Stimulated activated CD8-positive, alpha-beta memory T cell treated with anti-CD3 and anti-CD28 coated beads, Interleukin-12 subunit alpha, Interleukin-12 subunit beta, amount 100 ng/mL, for 4 hours (primary cell): ENCODE results near the gene LPCAT1.
"Not testable (repeated sequence)": the region's sequence is repeated elsewhere in the genome, so short reads cannot be mapped to it uniquely, and the experiment has no call there.

Experiments used
- DNase-seq: peaks from one replicate; pipeline ENCODE4 v3.0.0-alpha.2; 2020; ENCODE audit warnings: low read depth

Gene LPCAT1

DNA sequence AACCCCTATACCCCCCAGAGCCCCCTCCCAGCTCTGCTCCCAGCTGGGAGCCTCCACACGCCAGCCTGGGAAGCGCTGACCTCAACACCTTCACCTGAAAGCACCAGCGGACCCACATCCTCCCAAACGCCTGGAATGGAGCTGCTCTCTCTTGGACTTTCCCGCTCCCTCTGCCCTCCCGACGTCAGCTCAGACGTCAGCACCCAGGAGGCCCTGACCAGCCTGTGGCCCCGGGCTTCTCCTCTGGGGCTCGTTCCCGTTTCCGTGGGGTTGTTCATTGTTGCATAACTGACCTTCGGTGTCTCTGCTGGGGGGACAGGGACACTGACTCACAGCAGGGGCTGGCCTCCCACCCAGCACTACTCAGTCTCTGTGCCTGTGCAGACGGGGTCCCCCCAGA is 43.5 kb downstream of the LPCAT1 start:
- no peak for DNase-seq

DNA sequence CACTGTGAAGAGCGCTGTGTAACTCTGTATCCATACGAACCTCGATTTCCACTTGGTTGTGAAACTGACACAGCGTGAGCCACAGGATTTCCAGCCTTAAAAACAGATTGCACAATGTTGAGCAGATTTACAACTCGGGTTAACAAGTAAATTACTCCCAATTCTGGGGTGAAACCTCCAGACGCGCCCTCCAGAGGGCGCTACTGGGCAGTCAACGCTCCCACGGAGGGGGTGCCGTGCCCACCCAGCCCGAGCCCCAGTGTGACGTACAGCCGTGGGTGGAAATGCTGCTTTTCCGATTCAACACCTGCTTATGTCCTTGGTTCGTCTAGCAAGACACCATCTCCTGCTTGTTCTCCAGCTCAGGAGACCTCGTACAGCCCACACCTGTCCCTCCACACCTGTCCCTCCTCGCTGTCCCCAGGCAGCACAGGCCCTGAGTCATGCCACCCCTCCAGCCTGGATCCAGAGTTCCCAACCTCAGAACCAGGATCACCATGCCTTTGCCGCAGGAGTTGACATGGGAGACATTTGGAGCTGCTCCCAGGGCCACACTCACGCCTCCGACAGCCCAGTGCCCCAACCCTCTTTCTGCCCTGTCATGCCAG is 44.1 kb downstream of the LPCAT1 start:
- DNase-seq, result no peak

DNA sequence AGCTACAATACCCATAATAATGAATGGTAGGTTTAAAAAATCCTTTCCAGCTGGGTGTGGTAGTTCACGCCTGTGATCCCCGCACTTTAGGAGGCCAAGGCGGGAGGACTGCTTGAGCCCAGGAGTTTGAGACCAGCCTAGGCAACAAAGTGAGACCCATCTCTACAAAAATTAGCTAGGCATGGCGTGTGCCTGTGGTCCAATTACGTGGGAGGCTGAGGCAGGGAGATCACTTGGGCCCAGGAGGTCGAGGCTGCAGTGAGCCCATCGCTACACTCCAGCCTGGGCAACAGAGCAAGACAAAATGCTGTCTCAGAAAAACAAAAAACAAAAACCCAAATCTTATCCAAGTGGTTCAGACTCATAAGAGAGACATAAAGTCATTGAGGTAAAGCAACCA is 44.7 kb downstream of the LPCAT1 start:
- DNase-seq, result no peak

DNA sequence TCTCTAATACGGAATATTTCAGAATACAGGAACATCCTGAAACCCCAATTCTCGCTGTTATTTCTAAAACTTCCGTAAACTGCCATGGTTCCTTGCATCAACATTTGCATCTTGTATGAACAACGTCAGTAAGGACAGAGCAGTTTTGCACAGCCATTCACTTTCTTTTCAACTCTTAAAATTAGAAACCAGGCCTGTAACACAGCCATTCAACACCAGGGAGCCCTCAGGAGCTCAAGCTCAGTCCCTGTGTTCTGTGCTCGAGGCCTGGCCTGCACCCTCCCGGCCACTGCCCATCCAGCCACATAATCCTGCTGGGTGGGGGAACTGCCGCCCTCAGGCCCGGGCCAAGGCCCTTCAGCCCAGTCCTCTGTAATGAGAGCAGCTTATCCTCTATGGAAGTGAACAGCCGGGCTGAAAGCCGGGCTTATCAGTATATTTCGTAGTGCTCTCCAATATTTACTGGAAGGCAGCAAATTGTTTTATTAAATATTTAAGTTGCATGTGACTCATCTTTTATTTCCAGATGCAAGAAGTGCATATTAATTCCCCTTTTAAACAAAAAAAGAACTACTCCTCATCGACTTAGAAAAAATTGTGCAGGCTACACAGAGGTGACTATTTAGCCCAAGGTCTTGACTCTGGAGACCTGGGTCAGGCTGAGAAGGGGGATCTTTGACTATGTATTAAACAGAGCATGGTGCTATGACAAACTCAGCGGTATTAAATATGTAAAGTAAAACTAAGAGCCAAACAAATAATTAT is 45.3 kb downstream of the LPCAT1 start:
- no peak for DNase-seq

DNA sequence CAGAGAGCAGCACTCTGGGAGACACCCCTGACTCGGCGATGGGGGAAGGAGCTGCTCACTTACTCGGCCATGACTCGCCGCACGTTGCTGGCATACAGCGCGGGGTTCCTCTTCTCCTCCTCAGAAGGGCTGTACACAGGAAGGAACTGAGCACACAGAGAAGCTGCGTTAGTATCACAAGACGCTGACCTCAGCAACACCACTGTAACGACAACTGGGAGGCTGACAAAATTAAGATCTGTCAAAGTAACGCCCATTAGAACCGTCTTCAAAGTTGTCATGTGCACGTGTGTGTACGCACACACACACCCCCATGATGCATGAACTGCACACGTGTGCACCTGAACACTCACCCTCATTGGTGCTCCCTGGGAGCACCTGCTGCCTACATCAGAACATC is 46.4 kb downstream of the LPCAT1 start:
- no peak for DNase-seq

DNA sequence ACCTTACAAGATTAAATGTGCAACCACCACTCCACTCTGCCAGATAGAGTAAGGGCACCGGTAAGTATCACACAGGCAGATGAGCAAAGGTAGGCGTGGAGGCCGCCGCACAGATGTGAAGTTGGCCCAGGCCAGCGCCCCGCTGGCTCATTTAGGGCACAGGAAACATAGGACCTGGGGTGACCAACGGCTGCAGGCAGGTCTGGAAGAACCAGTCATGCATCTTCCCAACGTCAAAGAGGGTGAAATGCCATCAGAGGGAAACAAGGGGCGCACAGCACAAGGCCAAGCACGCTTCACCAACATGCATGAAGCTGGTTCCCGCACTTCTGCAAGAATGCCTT is 46.8 kb downstream of the LPCAT1 start:
- DNase-seq, result no peak

DNA sequence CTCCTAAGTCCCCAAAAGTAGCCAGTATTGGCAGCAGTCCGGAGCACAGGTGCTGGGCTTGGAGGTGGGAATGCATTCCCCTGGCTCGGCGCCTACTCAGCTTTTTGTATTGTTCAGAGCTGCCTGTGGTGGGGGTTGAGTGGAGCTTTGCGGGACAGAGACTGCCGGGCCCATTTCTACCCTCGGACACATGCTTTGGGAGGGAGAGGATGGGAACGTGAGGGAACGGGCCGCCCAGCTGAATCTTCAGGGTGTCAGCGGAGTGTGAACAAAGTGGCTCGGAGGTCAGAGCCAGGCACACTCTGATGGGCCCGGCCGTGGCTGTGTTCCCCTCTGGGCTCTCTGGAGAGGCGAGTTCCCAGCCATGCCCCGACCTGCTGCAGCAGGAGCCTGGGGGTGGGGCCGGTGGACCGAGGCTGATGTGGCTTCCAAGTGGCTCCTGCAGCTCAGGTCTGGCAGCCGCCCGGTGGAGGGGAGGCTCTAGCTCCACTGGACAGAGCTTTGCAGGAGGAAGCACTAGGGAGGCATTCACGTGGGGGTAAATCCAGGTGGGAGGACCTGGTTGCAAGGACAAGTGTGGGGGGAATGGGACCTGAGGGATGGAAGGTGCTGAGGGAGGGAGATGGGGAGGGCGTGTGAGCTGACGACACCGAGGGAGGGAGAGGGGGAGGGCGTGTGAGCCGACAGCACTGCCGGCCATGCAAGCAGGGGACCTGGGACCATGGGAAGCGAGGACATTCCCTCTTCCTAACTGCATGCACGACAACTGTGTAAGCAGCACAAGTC is 47.4 kb downstream of the LPCAT1 start:
- no peak for DNase-seq

DNA sequence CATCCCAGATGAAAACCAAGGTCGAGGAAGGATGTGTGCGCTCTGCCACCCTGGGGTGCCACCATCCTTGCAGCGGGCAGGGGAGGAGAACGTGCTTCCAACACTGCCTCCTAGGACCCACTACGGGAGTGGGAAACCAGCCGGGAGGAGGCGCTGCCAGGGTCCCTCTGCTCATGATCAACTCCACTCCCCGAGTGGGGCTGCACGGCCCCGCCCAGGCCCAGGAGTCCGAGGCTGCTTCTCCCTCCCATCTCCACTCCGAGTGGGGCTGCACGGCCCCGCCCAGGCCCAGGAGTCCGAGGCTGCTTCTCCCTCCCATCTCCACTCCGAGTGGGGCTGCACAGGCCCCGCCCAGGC is 48.2 kb downstream of the LPCAT1 start:
- not testable (repeated sequence) for DNase-seq

DNA sequence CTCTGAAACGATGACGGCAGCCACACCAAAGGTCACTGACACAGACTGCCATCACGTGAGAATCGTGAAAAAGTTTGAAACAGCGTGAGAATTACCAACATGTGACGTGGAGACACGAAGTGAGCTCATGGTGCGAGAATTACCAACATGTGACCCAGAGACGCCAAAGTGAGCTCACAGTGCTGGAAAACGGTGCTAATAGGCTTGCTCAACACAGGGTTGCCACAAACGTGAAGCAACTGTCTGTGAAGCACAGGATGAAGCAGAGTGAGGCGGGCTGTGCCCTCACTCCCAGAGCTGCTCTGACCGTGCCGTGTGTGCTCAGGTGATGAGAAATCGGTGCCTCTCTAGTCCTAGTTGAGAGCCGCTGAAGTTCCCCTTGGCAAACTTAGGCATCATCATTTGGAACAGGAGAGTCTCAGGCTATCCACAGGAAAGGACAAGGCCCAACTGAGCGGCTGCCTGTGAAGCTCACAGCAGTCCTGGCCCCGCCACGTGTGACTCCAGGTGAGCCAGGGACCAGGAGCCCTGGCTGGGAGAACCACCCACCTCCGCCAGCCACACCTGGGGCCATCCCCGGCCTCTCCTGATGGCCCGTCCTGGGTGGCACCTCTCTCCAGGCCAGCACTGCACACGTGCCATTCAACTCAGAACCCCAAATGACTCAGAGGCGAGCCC is 48.8 kb downstream of the LPCAT1 start:
- no peak for DNase-seq

DNA sequence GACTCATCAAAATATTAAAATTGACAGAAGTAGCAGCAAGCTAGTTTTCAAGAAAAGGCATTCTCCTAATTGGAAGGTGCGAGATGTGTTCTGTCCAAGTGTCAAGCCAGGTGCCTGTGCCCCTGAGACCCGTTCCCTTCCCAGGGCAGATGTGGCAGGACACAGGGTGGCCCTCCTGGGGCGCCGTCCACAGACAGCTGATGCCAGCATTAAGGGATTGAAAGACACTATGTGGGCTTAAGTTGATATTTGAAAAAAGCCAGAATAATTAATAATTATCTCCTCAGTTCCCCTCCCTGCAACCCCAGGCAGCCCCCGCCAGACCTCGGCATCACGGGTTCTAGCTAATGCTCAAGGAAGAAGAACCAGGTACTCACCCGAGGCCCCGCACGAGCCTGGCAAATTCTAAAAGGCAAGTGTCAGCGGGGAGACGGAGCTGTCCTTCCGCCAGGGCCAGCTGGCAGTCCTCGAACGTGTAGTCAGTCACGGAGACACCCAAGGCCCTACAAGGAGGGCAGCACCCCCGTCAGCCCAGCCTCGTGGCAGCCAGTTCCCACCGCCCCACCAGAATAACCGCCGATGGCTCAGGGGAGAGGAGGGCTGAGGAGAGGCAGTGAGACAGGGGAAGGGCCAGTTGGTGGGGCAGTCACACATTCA is 49.4 kb downstream of the LPCAT1 start:
- DNase-seq, result no peak

DNA sequence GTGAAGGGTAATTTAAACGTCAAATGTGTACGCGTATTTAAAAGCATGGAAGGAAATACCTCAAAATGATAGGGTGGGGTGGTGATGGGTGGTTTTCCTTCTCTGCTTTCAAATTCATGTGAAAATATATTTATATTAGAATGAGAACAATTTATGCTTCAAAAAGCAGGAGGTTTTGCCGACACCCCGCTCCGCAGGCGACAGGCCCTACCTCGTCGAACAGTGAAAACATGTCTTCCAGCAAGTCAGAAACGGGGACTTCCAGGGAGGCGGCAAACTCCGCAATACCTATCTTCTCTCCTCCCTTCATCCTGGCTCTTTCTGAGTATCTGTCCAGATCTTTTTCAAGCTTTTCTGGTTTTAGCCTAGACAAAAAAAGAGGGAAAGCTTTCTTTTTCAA is 50.0 kb downstream of the LPCAT1 start:
- no peak for DNase-seq

DNA sequence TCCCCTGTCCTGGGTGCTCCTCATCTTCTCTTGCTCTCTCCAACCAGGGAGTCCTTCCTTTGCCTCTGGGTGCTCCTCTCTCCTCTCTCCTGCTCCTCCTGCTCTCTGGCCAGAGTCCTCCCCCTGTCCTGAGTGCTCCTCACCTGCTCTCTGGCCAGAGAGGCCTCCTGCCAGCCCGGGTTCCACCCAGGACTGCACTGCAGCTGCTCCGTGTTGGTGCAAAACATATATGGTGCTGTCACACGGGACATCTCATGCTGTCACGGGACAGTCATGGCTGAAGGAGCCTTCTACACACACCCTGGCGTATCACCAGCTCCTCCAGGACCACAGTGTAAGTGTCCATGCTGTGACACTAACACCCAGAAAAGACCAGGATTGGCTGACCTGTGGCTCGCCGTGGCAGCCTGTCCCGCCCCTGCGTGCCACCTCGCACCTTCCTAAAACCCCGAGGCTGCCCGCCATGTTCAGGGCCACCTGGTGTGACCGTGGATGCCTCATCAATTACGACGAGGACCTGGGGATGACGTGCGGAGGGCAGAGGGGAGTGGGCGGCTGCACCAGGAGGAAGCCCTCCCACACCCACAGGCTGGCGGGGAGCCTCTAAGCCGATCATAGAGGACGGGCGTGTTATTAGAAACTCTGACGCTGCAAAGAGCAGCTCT is 50.7 kb downstream of the LPCAT1 start:
- no peak for DNase-seq

DNA sequence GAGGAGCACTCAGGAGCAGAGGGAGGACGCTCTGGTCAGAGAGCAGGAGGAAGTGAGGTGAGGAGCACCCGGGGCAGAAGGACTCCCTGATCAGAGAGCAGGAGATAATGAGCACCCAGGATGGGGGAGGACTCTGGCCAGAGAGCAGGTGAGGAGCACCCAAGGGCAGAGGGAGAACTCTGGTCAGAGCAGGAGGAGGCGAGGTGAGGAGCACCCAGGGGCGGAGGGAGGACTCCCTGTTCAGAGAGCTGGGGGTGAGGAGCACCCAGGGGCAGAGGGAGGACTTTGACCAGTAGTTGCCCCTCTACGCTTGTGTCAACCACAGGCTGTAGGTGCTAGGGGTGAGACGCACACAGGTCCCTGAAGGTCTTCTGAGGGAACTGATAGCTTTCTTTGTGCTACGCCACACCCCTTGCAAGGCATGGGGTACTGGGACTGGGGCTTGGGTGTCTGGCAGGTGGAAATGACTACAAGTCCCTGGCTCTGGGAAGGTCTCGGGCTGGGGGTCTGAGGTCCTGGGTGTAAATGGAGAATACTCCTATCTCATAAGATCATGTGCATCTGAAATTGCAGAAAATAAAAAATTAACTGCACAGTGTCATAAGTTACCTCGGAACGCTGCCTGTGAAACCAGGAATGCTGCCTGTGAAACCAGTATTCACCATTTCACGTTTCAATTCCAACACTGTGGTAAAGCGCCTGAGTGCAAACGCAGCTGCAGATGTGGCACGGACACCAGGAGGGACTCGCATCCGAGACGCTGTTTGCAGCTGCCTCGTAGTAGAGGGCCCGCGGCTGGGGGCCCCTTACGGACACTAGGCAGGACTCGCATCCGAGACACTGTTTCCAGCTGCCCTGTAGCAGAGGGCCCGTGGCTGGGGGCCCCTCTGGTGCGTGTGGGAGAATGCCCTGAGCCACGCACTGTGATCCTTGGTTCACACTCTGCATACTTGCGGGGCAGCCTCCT is 51.5 kb downstream of the LPCAT1 start:
- no peak for DNase-seq

DNA sequence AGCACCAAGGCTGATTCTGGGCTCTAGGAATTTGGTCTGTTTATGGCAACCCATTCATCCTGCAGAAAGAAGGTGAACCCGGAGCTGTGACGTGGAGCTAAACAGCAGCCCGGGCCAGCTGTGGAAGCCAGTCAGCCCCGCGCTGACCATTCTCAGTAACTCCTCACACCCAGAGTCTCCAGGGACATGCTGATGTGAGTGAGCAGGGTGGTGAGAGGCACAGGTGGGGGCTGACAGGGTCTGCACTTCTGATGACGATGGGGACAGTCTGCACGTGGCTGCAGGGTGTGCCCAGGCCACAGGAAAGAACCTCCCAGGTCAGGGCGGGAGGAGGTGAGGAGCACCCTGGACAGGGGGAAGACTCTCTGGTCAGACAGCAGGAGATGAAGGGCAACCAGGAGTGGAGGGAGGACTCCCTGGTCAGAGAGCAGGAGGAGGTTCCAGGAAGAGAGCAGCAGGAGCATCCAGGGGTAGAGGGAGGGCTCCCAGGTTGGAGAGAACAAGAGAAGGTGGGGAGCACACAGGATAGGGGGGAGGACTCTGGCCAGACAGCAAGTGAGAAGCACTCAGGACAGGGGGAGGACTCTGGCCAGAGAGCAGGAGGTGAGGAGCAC is 52.4 kb downstream of the LPCAT1 start:
- DNase-seq, result no peak

DNA sequence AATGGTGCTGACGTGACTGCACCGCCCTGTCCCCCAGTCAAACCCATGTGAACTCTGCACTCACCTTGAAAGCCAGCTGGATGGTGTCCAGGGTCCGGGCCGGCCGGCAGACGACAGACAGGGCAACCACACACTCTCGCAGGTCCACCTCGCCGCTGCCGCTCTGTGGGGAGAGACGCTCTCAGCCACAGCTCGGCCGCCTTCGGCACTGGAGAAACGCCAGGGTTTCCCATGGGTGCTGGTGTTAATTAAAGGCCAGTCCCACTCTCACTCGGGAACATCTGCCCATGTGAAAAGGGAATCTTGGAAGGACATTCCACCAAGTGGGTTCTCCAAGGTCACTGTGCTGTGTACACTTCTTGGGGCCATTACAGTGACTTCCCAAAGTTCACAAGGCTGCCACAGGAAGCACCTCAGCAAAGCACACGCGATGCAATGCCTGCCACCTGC is 53.0 kb downstream of the LPCAT1 start:
- no peak for DNase-seq

DNA sequence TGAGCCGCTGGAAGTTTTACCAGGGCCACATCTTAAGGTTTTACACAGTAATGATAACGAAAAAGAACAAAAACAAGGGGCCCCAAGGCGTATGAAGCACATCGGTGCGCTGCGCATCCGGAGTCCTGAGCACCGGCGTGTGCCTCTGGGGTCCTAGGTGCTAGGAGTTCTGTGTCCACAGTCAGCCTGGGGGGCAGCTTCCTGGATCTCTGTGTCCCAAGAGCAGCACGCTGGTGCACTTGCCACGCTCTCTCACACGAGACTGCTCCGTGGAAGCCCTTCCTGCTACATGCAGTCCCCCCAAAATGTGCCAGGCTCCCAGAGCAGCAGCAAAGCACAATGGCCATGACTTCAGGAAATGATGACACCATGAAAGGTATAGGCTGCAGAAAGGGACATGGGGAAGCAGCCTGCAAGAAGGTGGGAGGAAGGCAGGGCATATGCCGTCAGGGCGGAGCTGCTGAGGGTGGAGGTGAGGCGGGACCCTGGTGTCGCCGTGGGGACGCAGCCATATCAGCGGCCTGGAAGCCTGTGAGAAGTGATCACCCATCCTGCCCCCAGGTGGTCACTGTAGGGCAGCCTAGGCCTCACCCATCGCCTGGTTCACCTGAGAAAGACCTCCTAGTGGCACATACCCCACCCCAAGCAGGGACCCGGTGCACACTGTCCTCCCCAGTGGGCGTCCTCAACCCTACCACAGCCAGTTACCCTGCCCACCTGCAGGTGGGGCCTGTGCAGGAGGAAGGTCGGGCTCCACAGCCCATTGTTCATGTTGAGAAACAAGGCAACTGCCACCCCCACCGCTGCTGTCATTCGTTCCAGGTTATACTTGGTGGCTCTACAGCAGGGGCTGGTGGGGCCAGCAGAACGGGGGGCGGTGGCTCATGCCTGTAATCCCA is 54.9 kb downstream of the LPCAT1 start:
- no peak for DNase-seq

DNA sequence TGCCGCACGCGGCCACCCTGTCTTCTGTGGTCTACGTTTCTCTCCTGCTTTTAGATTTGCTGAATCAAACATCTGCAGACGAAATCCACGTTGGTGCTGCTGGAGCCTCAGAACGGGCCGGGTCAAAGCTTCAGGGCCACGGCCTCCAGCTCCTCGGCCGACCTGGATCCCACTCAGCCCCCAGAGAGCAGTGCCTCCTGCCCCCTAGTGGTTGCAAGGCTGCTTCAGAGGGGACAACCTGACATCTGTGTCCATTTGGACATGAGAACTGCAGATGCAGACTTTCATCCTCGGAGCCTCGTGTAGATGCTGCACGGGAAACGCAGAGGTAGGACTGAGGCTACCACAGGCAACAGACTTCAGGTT is 55.5 kb downstream of the LPCAT1 start:
- no peak for DNase-seq

DNA sequence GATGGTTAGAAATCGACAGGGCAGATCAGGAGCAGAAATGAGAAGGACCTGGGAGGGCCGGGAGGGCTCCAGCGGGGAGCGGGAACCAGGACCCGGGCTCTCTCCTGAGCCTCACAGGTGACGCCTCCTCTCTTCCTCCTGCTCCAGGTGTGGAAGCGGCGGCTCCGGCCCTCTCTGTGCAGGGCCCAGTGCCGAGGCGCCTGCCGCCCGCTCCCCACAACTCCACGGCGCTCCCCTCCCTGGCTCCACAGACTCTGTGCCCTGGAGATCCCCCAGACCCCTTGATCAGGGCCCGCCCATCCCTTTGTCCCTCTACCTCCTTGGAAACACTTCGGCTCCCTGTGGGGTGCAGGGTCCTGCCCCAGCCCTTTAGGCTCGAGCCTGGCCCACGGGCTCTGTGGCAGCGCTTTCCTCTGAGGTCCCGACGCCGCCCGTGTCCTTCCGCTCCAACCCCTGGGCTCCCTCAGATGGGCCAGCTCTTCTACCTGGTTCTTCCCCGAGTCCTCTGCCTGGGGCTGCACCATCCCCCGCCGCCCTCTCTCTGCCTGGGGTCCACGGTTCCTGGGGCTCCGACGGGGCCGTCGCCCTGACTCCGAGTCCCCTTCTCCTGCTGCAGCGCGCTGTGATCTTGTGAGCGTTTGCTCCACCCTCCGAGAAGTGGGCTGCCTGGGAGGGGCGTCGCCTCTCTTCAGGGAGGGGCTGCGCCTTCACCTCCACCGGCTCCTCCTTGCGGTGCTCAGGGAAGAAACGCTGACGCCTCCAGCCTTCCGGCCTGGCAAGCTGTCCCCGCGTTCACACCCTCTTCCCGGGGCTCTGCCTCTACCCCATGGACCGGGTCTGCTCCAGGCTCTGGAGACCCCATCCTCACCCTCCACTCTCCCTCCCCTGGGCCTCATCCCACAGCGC is 56.2 kb downstream of the LPCAT1 start:
- DNase-seq, result no peak
